Inferior parietal cortex (tissue), 1 donor: ENCODE measurements around the gene PLPP7.
"Not testable (repeated sequence)": the region's sequence is repeated elsewhere in the genome, so short reads cannot be mapped to it uniquely, and the experiment has no call there.

Experiments used
- DNase-seq: peaks from one replicate; pipeline ENCODE4 v3.0.0-alpha.2; 2016; ENCODE audit errors: extremely low spot score

PLPP7 gene

DNA sequence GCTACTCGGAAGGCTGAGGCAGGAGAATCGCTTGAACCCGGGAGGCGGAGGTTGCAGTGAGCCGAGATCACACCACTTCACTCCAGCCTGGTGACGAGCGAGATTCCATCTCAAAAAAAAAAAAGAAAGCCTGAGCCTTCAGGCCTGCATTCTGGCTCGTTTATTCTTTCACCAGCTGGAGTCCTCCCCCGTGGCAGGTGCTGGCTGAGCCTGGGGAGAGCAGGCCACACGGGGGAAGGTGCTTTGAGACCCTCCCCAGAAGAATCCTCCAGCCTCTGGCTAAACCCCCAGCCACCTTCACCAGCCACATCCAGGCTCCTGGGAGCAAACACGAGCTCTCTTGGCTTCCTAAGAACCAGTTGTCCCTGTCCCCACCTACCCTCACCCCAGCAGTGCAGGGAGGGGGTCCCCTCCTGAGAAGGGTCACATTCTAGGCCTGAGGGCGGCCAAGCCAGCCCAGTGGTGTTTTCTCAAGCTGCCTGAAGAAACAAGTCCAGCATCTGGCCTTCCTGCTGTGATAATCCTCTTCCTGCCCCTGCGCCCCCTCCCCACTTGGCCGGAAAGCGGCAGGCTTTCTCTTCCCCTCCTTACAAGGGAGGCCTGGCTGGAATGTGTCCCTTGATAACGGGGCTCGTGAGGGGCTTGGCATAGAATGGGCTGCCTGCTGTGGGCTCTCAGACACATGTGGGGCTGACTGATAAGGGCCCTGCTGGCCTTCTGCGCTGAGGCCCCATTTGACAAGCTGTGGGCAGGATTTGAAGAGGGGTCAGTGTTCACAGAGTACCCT lies 41.5 kb downstream of the PLPP7 start:
- DNase-seq: peak; percentile 27

DNA sequence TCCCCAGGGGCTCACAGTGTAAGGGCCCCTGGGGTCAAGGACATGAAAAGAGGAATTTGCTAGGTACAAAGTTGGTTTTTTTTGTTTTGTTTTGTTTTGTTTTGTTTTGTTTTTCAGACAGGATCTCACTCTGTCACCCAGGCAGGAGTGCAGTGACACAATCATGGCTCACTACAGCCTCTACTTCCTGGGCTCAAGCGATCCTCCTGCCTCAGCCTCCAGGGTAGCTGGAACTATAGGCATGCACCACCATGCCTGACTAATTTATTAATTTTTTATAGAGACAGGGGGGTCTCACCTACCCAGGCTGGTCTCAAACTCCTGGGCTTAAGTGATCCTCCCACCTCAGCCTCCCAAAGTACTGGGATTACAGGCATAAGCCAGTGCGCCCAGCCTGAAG lies 42.5 kb downstream of the PLPP7 start:
- DNase-seq: not testable (repeated sequence)

DNA sequence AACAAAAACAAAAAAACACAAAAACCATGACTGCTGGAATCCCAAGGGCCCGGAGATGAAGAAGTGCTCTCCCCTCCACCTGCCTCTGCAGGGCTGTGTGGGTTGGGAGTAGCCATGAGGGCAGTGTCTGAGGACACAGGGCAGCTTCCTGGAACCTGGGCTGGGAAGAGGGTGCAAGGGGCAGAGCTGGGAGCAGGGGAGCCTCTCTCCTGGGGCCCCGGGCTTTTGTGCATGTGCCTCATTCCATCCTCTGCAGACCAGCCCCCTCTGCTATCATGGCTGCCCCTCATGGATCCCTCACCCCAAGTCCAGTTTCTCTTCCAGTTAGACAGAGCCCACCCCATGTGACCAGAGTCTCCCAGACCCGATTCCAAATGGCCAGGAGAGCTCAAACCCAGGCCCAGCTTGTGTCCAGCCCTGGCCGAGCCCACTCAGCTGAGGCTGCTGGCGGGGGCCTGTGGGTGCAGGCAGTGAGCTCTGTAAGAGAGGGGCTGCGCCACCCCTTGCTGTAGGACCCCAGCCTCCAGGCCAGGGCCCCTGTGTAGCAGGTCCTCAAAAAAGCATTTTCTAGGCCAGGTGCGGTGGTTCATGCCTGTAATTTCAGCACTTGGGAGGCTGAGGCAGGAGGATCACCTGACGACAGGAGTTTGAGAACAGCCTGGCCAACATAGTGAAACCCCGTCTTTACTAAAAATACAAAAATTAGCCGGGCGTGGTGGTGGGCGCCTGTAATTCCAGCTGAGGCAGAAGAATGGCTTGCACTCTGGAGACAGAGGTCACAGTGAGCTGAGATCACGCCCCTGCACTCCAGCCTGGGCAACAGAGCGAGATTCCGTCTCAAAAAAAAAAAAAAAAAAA lies 44.5 kb downstream of the PLPP7 start:
- no peak for DNase-seq

DNA sequence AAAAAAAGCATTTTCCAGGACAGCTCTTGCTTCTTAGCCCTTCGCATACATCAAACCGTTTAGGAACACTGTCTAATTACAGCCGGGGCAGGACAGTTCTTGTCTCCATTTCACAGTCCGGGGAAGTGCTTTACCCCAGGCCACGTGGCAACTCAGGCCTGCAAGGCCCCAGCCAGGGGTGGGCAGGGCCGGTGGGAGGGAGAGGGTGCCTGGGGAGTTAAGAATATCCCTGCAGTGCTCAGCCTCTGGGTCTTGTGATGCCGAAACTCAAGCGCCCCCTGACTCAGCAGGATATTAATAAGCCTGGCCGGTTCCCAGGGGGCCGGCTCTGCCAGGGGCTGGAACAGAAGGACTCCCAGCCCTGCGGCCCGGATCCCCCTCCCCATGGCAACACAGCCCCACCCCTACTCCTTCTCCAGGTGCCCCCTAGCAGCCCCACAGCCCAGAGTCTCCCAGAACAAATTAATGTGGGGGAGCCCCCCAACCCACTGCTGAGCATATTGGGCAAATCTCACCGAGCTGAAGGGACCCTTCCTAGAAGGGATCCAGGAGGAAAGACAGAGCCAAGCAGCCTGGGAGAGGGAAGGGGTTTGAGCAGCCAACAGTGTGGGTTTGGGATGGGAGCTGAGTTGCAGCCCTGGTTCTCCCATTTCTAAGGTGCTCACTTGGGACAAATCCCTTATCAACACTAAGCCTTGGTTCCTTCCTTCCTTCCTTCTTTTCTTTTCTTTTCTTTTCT lies 45.3 kb downstream of the PLPP7 start:
- no peak for DNase-seq

DNA sequence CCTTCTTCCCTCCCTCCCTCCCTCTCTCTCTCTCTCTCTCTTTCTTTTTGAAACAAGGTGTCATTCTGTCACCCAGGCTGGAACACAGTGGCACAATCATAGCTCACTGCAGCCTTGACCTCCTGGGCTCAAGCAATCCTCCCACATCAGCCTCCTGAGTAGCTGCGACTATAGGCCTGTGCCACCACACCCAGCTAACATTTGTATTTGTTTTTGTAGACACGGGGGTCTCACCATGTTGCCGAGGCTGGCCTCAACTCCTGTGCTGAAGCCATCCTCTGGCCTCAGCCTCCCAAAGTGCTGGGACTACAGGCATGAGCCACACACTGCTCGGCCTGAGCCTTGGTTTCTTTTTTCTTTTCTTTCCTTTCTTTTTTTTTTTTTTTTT lies 45.8 kb downstream of the PLPP7 start:
- DNase-seq: no peak

DNA sequence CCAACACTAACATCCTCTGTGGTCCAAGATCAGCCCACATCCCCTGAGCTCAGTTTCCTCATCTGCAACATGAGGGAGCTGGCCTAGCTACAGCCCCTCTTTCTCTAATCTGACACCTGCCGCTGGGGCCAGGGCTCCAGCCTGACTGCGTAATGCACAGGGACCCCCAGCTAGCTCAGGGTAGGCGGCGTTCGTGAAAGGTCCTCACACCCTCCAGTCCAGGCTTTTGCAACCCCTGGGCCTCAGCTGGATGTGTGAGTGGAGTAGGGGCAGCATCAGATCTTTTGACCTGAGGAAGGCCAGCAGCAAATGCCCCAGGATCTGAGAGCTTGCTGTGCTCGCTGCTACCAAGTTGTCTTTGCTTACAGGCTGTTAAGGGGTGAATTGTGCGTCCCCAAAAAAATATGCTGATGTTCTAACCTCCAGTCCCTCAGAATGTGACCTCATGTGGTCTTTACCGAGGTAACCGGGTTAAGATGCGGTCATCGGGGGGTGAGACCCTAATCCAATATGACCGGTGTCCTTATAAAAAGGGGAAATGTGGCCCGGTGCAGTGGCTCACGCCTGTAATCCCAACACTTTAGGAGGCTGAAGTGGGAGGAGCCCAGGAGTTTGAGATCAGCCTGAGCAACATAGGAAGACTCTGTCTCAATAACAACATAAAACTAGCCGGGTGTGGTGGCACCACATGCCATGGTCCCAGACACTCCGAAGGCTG lies 47.8 kb downstream of the PLPP7 start:
- DNase-seq: no peak

DNA sequence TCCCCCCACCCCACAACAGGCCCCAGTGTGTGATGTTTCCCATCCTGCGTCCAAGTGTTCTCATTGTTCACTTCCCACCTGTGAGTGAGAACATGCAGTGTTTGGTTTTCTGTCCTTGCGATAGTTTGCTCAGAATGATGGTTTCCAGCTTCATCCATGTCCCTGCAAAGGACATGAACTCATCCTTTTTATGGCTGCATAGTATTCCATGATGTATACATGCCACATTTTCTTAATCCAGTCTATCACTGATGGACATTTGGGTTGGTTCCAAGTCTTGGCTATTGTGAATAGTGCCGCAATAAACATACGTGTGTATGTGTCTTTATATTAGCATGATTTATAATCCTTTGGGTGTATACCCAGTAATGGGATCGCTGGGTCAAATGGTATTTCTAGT lies 49.7 kb downstream of the PLPP7 start:
- DNase-seq: not testable (repeated sequence)

DNA sequence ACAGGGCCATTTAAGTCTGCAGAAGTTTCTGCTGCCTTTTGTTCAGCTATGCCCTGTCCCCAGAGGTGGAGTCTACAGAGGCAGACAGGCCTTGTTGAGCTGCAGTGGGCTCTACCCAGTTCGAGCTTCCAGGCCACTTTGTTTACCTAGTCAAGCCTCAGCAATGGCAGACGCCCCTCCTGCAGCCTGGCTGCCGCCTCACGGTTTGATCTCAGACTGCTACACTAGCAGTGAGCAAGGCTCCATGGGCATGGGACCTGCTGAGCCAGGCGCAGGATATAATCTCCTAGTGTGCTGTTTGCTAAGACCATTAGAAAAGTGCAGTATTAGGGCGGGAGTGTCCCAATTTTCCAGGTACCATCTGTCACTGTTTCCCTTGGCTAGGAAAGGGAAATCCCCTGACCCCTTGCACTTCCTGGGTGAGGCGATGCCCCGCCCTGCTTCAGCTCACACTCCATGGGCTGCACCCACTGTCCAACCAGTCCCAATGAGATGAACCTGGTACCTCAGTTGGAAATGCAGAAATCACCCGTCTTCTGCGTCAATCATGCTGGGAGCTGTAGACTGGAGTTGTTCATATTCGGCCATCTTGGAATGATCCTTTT lies 55.5 kb downstream of the PLPP7 start:
- not testable (repeated sequence) for DNase-seq

DNA sequence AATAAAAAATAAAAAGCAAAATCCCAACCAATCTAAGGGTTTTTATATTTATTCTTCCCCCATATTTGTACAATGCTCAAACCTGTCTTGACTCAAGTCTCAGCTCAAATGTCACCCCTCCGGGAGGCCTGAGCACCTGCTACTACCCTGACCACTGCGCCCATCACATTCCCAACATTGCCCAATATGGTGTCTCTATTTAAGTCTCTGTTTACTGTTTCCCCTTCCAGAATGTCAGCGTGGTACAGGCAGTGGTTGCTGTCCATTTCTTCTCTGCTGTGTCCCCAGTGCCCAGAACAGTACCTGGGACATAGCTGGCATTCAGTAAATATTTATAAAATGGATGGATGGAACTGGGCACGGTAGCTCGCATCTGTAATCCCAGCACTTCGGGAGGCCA lies 57.0 kb downstream of the PLPP7 start:
- no peak for DNase-seq

DNA sequence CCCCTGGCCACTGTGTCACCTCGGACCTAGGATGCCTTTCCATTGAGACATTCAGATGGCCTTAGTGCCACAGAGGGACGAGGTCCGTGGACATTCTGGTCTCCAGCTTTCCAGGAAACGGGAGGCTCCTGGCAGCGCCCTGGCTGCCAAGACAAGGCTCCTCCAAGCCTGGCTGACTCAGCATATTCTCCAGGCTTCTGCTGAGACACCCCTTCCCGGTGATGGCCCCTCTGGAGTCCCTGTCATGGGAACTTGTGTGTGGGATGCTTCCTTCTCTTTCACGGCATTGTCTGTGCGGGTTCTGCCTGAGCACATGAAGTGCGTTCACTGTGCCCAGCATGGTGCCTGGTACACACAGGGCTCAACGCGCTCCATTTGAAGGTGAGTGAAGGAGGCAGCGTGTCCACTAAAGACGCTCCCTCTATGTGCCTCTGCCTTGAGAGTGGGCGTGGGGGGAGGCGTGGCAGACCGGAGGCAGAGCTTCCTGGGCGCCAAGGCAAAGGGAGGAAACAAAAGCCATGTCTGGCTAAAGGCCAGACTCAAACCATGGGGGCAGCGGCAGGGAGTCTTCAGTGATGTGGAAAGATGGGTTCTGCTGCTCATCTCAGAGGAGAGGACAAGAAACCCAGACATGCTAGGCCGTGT lies 58.0 kb downstream of the PLPP7 start:
- no peak for DNase-seq

DNA sequence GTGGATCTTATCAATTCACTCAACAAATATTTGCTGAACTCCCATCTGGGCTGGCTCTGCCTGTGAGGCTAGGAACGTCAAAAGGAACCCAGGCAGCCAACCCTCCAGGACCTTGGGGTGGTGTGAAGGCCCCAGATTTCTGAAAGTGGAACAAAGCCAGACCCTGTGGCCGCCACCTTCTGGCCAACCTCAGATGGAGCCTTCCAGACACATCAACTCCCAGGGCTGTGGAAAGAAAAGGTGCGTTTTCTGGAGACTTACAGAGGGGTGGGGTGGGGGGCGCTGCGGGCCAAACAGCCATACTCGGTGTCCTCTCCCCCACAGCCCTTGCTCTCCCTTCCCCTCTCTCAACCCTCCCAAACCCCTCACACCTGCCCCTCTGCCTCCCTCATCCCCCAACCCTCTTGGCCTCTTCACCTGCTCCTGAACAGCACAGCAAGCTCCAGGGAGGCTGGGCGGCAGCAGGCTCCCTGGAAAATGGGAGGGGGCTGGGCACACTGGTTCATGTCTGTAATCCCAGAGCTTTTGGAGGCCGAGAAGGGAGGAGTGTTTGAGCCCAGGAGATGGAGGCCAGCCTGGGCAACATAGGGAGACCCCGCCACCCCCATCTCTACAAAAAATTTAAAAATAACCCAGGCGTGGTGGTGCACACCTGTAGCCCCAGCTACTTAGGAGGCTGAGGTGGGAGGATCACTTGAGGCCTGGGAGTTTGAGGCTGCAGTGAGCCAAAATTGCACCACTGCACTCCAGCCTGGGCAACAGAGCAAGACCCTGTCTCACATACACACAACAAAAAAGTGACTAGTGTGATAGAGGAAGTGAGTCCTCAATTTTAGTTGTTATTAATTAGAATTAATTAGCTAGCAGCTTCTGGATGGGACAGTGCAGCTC lies 59.4 kb downstream of the PLPP7 start:
- no peak for DNase-seq

DNA sequence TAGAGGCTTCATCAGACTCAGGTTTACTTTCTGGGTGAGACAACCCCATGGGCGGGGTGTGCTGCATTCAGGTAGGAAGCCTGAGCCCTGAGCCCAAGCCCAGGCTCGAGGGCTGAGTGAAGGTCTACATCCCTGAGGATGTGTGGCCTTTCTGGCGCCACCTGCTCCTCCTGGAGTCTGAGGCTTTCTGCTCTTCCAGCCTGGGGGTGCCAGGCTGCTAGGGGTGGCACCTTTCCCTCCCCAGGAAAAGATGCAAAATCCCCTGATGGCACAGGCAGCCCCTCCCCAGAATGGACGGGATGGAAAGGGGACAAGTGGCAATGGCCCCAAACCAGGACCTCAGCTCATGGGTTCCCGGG lies 60.0 kb downstream of the PLPP7 start:
- no peak for DNase-seq

DNA sequence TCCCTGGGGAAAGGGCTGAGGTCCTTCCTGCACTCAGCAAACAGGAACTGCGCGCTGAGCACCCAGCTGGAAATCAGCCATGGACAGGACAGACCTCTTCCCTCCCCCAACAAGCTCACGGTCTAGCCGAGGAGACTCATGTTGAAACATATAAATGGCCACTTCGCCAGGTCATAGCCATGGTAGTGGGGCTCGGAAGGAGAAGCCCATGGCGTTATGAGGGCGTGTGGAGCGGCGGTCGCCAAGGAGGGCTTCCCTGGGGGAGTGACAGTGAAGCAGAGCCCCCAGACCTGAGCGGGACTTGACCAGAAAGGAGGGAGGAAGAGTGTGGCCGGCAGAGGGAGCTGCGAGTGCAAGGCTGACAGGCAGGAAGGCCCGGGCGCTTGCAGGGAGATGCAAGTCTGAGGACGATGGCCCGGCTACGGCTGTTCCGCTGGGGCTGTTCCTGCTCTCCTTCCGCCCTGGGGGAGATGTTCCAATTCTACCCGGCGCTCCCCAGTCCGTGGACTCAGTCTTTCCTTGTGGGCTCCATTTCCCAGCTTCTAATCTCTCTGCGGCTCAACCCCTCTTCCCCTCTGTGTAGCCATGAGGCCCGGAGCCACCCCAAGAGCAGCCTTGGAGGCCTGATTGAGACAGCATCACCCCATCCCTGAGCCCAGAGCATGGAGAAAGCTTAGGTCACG lies 60.5 kb downstream of the PLPP7 start:
- DNase-seq: peak; percentile 81

DNA sequence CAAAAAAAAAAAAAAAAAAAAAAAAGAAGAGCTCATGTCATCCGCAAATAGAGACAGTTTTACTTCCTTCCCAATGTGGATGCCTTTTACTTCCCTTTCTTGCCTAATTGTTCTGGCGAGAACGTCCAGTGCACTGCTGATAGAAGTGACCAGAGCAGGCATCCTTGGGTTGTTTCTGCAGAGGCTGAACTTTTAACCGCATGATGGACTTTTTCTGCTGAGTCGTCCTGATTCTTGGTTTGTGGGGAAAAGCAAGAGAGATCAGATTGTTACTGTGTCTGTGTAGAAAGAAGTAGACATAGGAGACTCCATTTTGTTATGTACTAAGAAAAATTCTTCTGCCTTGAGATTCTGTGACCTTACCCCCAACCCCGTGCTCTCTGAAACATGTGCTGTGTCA lies 67.0 kb downstream of the PLPP7 start:
- DNase-seq: peak; percentile 32

DNA sequence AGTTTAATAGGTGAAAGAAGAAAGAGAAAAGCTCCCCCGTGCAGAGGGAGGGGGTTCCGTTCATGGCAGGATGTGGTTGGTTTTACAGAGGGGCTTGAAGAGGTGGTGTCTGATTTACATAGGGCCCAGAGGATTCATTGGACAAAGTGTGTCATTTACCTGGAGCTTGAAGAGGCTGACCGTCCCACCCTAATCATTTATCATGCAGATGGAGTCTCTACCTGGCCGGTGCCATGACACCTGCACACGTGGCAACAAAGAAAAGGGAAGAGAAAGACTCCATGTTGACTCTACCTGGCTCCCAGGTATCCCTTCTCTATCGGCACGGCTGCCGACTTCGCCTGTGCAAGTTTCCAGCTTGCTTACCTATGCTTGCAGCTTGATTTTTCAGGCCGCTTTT lies 69.0 kb downstream of the PLPP7 start:
- DNase-seq: no peak
